Colonic mucosa (tissue), 4 donors: Measurements from ENCODE around the gene TREM2. TPM values are rescaled to one million over a fixed set of nuclear protein-coding genes. Genes with fewer than 3 reads are reported as not detected.
"Not testable (repeated sequence)": the region's sequence is repeated elsewhere in the genome, so short reads cannot be mapped to it uniquely, and the experiment has no call there.

Source experiments
- DNase-seq: peaks from one replicate; pipeline ENCODE4 v3.0.0-alpha.2; 2020
- H3K27ac ChIP-seq: fragments of 200-600 bp; one replicate; pipeline ENCODE4 v1.8.0; 2021
- H3K27me3 ChIP-seq: fragments of 200-600 bp; one replicate; pipeline ENCODE4 v1.8.0; 2021
- H3K36me3 ChIP-seq: fragments of 200-600 bp; one replicate; pipeline ENCODE4 v1.8.0; 2021
- H3K4me1 ChIP-seq: fragments of 200-600 bp; one replicate; pipeline ENCODE4 v1.8.0; 2021; ENCODE audit warnings: mild to moderate bottlenecking
- H3K4me3 ChIP-seq: fragments of 200-600 bp; one replicate; pipeline ENCODE4 v1.8.0; 2021
- H3K9ac ChIP-seq, 2 donors: one replicate each; pipeline ENCODE4 v1.7.0; 2013; ENCODE audit warnings: control low read depth in 2 of 2, low read depth in 2 of 2, low read length in 2 of 2
- H3K9me3 ChIP-seq: fragments of 200-600 bp; one replicate; pipeline ENCODE4 v1.8.0; 2021
- CTCF ChIP-seq: fragments of 200-600 bp; IDR thresholded peaks from one replicate; pipeline ENCODE4 v1.8.0; 2022; ENCODE audit warnings: antibody characterized with exemption, mild to moderate bottlenecking
- intact Hi-C: fragments of 100-400 bp; cut with DNase I; formaldehyde crosslinking; loops from one replicate; pipeline ENCODE4 v1.14.1; 2022
- total RNA-seq, 2 donors: library from RNA; stranded (reverse); fragmentation: NEBNext Ultra II Directional in 1 of 2; extraction: Animal tissue kit (Norgen Biotek cat#: 25700) in 1 of 2; gene quantifications; one replicate each; pipeline ENCODE4 v1.2.1, GENCODE V29; 2021
- donor health status: healthy.
- donor health status: DM: no; HTN: no; CAD: no.
- donor health status: DM: no; HTN: no; CAD: no.

Gene TREM2
- total RNA-seq, 2 donors from 2014 or later: 0.88 TPM; not detected in 1

GRCh38 chr6:41193884-41194283 lies 31.0 kb upstream of the TREM2 start:
- TF ChIP-seq CTCF: no peak
- no peaks in the 10 kb centered on the region for H3K27me3 ChIP-seq
- no peak overlapping the region for H3K27ac ChIP-seq
- no peaks in the 10 kb centered on the region for H3K4me1 ChIP-seq
- intact Hi-C loops: no loop called here
- H3K4me3 ChIP-seq: no peak overlapping the region
- H3K36me3 ChIP-seq: no peaks in the 10 kb centered on the region
- H3K9me3 ChIP-seq: no peaks in the 10 kb centered on the region
- no peak overlapping the region for H3K9ac ChIP-seq
- DNase-seq: no peak

- H3K9me3 ChIP-seq: no peaks in the 10 kb centered on the region
- H3K4me1 ChIP-seq: no peaks in the 10 kb centered on the region
- H3K4me3 ChIP-seq: no peak overlapping the region
- no peak overlapping the region for H3K9ac ChIP-seq
- no peak overlapping the region for H3K27ac ChIP-seq
- no peak for DNase-seq
- intact Hi-C loops: no loop called here
- TF ChIP-seq CTCF: no peak
- no peaks in the 10 kb centered on the region for H3K36me3 ChIP-seq
- no peaks in the 10 kb centered on the region for H3K27me3 ChIP-seq
Measured at GRCh38 chr6:41193171-41193734, 30.3 kb upstream of the TREM2 start.

GRCh38 chr6:41191569-41191968 lies 28.7 kb upstream of the TREM2 start:
- TF ChIP-seq CTCF: no peak
- Histone ChIP-seq H3K4me1 (no peaks in the 10 kb centered on the region), H3K4me3 (no peak overlapping the region), H3K27ac (no peak overlapping the region), H3K9me3 (no peaks in the 10 kb centered on the region), H3K27me3 (no peaks in the 10 kb centered on the region), H3K36me3 (no peaks in the 10 kb centered on the region), H3K9ac (no peak overlapping the region)
- peak; percentile 36 for DNase-seq
- intact Hi-C loops: no loop called here

GRCh38 chr6:41190791-41191190 lies 27.9 kb upstream of the TREM2 start:
- Histone ChIP-seq H3K9me3 (no peaks in the 10 kb centered on the region), H3K4me3 (no peak overlapping the region), H3K27me3 (no peaks in the 10 kb centered on the region), H3K9ac (no peak overlapping the region), H3K27ac (no peak overlapping the region), H3K4me1 (no peaks in the 10 kb centered on the region), H3K36me3 (no peaks in the 10 kb centered on the region)
- no peak for DNase-seq
- TF ChIP-seq CTCF: no peak
- intact Hi-C loops: no loop called here

GRCh38 chr6:41189967-41190366 lies 27.1 kb upstream of the TREM2 start:
- TF ChIP-seq CTCF: no peak
- Histone ChIP-seq H3K27ac (no peak overlapping the region), H3K27me3 (no peaks in the 10 kb centered on the region), H3K4me1 (no peaks in the 10 kb centered on the region), H3K9ac (no peak overlapping the region), H3K9me3 (no peaks in the 10 kb centered on the region), H3K4me3 (no peak overlapping the region), H3K36me3 (no peaks in the 10 kb centered on the region)
- intact Hi-C loops: no loop called here
- no peak for DNase-seq

GRCh38 chr6:41189046-41189445 lies 26.1 kb upstream of the TREM2 start:
- H3K9me3 ChIP-seq, H3K4me1 ChIP-seq, DNase-seq, H3K36me3 ChIP-seq, H3K27ac ChIP-seq, H3K4me3 ChIP-seq, H3K9ac ChIP-seq, H3K27me3 ChIP-seq, intact Hi-C loops: not testable (repeated sequence)
